M059J (cell line): ENCODE measurements around the gene ANP32A. TPM values are rescaled to one million over a fixed set of nuclear protein-coding genes. Genes with fewer than 3 reads are reported as not detected.

Experiments used
- DNase-seq: peaks from one replicate; pipeline ENCODE4 v3.0.0-alpha.2; 2012; ENCODE audit warnings: low read depth
- total RNA-seq: library from RNA; depleted of rRNA; stranded (reverse); fragments of >200 nt; shearing (Covaris generic); gene quantifications from 2 replicates; pipeline ENCODE4 v1.2.3, GENCODE V29; 2014

Gene ANP32A
- total RNA-seq, 1 experiment from 2014 or later: 114 TPM

DNA sequence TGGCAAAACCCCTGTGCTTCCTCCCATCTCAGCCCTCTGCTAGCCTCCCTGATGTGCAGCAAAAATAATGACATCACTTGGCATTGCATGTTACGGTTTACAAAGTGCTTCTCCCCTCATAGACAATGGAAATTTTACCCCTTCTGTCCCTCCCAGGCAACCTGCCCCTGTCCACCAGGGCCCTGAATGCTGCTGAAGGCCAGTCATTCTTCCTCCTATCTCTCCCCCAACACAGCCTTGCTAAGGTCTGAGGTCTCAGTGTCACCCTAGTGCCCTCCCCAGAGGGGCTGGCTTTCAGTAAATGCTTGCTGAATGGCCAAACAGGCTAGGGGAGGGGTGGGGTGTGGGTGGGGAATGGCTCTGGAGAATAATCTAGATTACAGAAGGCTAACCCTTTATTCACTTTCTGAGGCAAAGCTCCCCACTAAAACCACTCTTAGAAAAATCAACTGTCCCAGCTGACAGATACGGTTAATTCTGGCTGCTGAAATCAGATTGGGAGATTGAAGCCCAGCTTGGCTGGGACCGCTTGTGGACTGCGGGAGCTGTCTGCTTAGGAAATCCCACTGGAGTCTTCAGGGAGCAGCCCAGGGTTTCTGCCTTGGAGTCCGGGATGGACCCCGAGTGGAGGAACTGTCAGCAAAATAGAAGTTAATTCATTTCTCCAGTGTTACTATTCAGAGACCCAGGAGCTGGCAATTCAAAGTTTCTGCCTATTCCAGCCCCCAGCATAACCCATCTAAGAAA, 22.9 kb downstream of the ANP32A start:
- no peak for DNase-seq

DNA sequence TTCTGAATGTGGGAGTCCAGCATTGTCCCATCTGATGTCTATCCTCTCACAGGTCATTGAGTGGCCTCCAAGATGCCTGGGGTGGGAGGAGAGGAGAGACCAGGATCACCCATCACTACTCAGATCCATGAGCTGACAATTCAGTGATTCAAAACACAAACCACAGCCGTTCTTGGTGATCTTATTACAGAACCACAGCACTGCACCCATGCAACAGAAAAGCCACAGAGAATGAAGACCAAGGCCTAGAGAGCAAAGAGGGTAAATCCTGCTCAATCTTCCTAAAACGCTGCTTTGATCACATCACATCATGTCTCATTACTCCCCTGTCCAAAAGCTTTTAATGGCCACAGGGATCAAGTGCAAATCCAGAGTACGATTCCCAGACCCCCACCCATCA, 23.5 kb downstream of the ANP32A start:
- DNase-seq: no peak

DNA sequence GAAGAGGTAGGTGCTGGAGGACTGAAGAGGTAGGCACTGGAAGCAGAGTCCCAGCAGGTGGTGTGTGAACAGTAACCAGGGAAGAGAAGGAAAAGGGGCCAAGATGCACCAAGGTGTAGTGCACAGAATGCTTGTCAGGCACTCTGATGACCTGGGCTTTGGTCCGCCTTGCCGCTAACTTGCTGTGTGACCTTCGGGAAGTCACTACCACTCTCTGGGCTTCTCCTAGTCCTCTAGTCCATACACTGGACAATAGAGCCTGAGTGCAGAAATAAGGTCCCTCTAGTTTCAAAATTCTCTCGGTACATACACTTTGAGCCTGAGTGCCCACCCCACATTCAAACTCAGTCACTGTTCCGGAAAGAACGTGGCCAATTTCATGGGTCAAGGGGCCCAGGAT, 24.1 kb downstream of the ANP32A start:
- DNase-seq: no peak

DNA sequence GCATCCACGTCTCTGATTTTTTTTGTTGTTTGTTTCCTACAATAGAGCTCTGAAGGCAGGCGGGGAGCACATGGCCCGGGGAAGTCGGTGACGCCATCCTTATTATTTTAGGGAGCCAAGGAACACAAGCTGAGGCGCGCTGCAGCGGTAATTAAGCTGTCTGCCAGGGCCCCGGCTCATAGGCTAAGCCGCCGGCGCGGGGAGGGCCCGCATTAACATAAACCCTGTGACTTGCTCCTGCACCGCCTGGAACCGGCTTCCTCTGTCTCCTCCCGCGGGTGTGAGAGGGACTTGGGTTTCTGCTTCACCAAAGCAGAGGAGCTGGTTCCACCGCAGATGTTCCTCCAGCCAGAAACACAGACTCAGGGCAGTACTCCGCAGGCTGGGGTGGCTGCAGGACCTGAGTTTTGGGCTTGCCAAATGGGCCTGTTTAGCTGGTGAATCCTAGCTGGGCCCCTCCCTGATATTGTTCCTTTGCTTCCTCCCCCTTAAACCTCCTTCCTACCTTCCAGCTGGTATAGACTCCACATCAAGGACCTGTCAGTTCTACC, 25.3 kb downstream of the ANP32A start:
- no peak for DNase-seq

DNA sequence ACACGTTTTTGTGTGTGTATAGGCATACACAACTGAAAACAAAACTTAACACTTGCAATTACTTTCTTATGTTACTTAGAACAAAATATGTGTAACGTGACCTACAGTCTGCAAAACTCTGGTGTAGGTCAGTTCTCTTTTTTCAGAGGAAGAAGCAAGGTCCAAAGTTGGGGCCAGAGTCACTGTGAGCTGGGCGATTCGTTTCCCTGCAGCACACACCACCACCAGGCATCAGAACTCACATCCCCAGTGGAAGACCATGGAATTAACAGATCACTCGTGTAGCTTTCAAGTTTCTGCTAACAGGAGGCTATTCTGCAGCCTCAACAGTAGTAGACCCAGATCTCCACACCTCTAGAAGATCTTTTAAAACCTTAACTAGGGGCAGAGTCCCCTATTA, 25.8 kb downstream of the ANP32A start:
- no peak for DNase-seq

DNA sequence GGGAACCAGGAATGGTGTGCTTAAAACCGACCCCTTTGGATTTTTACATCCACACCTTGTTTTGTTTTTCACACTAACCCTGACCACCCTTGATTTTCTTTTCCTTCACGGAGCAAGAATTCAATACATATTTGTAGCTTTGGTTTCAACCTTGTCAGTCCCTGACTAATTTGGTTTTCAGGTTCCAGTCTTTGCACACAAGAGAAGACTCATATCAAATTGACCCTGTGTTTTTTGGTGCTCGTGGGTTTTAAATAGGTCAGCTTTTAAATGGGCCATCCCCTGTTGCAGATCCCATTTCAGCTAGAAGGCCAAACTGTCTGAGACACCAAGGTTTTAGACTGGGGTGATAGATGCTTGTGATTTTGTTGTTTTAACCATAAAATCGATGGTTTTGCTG, 26.4 kb downstream of the ANP32A start:
- DNase-seq: no peak

DNA sequence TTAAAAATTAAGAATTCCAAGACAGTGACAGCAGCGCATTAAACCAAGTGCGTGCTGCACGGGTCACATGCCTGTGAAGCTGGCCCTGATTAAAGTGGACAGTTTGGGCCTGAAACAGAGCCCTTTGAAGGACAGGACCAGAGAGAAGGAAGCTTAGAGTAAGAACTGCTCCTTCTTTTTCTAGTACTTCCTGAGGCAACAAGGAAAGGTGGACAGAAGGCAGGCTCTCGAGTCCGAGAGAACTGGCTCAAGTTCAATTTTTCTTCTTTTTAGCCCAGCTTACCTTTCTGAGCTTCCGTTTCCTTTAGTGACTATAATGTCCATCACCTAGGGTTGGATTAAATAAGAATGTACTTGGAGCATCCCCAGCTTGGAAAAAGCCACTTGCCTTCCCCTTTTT, 26.9 kb downstream of the ANP32A start:
- DNase-seq: no peak

DNA sequence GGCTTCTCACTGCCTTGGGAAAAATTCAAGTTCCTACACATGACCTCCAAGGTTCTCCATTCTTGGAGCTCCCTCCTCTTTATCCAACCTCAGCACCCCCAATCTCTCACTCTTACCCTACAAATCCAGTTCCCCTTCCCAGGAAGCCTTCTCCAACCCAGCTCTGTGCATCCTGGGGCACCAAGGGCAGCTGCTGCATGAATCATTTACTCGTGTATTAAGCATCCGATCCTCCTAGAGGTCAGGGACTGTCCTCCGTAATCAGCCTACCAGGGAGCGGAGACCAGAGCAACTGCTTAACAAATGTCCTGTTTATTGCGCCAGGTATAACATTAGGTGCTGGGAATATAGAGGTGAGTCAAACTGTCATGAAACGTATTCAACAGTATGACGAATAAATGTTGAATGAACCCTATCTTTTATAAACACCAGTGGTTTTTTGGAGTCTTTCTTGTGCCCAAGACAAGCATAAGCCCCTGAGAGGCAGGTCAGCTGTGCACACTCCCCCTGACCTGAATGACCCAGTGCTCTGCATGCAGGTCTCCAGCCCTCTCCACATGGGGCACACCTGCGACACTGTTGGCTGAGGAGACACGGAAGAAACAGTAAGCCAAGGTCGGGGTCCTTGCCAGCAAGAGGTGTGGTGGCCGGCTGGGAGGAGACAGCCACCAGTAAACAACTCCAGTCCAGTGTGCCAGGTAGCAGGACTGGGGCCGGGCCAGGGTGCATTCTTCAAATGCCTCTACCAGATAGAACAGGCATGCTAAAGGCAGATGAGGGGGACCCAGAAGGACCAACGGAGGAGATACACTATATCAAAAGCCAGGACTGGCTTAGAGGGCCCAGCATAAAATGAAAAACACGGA, 27.6 kb downstream of the ANP32A start:
- no peak for DNase-seq

DNA sequence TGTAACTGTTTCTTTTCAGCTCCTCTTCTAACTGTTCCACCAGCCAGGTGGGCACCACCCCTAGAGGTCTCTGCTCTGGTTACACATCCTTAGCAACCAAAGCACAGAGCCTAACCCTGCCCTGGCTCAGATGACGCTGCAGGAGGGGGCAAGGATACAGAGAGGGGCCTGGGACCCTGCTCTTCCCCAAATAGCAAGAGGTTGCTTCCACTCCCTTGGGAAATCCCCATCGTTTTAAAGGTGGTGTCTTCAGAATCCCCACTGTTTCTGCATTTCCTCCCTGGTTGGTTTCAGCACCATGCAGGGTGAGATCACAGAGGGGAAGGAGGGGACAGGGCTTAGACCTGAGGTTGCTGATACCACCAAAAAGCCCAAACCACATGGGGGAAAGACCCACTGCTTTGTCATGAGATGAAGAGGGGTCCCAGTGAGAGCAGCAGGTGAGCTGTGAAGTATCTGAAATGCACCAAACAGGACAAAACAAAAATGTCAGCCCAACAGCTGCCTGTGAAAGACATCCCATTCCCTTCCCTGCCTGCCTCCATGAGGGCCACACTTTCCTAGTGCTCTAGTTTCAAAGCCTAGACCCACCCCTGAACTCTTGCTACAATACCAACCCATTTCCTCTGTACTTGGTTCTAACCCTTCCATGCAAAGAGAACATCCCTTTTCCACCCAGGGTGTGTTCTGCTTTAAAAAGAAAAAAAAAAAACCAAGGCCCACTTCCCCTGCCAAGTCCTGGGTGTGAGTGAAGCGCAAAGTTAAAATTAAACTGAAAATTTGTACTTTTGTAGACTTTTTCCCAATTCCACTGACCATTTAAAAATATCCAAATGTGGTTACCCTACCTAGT, 29.0 kb downstream of the ANP32A start:
- no peak for DNase-seq

DNA sequence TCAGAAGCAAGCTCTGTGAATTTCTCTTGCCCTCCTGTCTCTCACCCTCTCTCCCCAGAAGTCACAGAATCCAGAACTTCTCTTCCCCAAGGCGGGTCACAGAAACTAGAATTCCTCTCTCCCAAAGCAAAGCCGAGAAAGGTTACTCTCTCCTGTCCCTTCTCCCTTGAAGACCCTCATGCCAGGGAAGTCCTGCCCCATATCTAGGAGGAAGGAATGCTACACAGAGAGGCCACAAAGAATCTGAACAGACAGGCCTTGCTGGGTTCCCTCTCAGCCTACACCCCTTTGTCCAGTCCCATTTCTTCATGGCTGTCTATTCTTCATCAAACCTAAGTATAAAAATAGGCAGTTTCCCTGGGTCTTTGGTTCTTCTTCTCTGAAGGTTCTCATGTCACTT, 29.8 kb downstream of the ANP32A start:
- DNase-seq: no peak

DNA sequence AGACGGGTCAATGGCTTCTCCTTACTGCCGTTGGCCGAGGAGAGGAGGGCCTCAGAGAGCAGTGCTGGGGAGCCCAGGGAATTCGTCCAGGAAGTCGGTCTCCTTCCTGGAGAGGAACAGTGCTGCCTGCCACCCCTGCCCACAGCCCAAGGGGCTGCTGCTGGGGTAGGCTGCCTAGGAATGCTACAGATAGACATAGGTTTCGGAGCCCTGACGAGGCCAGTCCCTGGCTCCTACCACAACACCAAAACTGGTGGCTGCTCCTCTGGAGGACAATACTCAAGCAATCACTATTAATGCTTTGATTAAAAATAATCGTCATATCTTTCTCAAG, 30.5 kb downstream of the ANP32A start:
- no peak for DNase-seq

DNA sequence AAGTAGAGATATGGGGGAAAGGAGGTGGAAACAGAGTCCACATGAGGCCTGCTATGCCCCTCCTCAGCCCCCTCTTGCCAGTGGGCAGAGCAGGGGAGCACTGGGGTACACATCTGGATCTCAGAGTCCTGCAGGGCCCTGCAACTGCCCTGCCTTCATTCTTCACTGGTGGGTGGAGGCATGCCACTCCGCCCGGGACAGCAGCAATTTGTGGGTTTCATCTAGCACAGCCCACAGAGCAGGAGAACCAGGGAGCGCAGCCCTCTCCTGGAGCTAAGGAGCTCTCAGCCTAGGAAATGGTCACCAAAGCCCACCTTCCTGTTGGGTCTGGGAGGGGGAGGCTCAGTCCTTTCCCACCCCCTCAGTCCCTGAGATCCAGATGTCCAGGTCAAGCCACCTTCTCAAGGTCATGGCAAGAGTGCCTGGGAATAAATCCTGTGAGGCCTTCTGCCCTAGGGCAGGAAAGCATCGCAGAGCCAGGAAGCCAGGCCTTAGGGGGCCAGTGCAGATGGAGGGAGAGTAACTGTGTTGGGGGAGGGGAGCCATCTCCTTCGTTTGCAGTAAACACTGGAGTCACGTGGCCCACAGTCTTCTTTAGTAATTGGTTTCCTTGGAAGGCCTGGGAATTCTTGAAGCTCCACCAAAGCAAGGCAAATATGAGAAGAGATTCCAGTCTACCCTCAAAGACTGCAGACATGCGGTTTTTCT, 31.0 kb downstream of the ANP32A start:
- DNase-seq: no peak

DNA sequence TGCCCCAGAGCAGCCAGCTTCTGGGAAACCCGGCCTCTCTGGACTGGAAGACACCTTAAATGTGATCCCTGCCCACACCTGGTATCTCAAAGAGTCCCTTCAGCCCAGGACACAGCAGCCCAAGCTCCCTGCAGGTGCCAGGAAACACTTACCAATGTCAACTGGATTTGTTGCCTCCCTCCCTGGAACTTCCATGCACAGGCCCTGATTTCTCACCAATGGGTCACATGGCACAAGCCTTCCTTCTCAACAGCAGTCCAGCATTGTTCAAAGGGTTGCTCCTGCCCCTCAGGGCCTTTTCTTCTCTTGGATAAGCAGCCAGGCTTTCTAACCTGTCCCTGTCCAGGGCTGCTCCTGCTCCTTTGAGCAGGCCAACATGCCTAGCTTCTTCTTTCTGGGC, 31.6 kb downstream of the ANP32A start:
- no peak for DNase-seq

DNA sequence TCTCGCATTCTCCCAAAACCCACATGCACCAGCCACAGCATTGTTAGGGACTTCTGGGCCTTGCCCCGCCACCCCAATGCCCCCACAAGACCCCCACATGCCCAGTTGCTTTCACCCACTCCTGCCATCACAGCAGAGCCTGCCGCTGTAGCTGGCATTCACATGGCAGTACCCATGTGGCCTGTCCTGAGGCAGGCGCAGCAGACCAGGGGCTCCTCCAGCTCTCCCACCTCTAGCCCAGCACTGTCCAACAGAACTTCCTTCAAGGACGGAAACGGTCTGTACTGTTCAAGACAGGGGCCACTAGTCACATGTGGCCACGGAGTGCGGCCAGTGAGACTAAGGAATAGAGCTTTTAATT, 32.5 kb downstream of the ANP32A start:
- no peak for DNase-seq

DNA sequence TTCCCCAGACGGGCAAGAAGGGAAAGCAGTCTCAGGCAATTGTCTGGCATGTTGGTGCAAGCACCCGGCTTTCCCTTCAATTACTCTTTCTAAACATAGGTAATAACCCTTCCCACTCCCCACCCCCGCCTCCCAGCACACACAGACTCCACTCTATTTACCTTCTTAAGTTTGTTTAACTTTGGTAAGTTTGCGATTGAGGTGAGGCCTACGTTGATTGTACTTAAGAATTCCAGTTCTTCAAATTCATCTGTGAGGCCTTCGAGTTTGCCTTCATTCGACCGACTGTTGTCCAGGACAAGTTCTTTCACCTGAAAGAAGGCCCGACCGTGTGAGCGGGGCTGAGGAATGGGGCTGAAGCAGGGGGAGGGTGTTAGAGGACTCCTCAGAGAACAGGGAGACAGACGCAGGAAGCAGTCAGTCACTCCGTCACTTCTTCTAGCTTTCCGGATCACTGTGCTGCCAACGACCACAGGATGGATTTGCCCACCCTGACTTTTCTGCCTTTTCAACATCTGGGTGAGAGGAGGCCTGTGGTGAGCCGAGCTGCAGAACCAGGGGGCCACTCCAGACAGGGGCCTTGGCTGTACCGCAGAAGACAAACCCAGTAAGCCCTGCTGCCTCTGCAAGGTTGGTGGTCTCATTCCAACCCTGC, 33.0 kb downstream of the ANP32A start:
- DNase-seq: no peak

DNA sequence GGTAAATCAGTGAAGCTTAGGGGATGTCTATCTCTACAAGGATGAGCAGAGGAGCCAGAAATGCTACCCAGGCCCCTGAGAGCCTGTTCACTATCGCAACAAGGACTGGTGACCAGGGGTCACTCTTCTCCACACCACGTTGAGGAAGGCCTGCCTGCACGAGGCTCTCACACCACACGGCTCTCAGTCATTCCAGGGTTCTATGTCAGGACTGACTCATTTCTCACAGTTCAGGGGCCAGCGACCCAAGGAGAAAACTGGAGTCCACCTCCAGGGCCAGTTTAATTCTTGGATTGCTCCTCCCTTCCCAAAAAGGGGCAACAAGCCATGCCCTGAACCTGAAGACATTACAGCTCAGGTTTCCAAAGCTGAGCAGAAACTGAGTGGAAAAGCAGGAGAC, 33.9 kb downstream of the ANP32A start:
- no peak for DNase-seq

DNA sequence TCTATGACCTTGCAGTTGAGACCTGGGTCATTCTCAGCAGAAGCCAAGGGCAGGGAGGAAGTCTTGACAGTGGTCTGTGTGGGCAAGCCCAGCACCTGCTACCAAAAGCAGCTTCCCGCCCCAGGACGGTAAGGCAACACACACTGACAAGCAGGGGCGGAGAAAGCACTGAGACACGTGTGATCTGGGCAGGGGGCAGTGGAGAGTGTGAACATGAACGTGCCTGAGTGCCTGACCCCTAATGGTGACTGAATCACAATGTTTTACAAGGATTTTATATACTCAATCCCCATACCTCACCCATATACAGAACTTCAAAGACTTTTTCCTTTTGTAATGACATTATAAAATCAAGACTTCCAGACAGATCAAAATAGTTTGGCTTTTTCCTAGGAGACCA, 35.2 kb downstream of the ANP32A start:
- DNase-seq: no peak

DNA sequence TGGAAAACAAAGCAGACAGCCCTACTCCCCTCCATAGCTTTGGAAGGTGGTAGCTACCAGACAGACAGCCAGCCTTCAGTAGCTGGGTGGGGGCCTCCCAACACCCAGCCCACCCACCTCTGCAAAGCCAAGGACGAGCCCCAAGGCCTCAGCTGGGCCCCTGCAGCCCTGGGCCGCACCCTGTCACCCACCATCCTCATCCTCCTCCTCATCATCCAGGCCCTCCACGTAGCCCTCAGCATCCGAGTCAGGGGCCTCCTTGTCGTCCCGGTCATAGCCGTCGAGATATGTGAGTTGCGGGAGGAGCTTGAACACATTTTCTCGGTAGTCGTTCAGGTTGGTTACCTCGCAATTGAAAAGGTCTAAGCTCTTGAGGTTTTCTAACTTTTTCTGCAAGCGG, 36.5 kb downstream of the ANP32A start:
- DNase-seq: no peak

DNA sequence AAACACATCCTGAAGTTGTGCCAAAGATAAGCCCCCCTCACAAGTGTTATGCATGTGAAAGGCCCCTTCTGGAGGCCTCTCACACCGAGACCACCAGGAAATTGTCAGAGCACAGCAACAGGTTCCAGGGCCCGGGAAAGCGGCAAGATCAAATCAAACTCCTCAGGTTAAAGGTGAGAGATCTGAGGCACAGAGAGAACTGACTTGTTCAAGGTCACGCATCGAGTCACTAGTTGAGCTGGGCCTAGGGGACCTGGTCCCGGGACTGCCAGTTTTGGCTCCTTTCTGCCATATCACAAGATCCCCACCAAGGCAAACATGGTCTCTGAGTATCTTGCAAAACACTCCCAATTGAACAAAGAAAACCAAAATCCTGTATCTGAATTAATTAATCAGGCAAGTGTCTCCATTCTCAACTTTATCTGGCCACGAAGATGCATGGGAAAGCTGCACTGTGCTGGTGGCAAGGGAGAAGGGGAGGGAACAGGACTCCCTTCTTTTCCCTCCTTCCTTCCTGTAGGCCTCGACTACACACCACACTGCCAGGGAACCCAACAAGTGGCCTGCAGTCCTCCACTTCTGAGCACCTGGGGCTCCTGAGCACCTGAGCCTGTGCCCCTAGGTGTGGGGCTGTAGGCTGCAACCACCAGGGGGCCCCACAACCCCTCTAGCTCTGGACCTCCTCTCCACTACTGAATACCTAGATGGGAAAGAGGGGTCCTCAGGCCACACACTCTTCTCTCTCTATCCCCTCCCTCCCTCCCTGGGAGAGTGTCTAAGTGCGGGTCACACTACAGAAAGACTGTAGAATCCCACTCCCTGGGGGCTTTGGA, 37.3 kb downstream of the ANP32A start:
- DNase-seq: peak; percentile 11

DNA sequence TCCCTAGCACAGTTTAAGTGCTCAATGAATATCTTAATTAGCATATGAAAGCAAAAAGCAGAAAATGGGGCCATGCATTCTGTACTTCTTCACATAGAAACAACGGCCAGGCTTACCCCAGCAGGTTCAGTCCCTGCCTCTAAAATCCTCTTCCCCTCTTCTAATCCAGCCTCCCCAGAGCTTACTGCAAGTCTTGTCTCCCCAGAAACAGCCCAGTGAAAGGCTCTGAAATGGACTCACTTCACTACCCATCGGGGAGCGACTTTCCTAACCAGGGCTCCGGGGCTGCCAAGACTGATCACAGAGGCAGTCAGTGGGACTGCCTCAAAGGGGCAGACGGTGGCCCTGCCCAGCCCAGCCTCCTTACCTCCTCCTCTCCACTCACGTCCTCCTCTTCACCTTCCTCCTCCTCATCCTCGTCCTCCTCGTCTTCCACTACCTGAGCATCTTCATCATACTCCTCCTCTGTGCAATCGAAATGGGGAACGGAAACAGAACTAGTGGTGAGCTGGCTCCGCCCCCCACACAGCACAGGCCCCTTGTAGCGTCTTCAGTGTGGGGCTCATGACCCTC, 38.0 kb downstream of the ANP32A start:
- DNase-seq: no peak
